ENCODE results near the gene SGPL1.

DNA sequence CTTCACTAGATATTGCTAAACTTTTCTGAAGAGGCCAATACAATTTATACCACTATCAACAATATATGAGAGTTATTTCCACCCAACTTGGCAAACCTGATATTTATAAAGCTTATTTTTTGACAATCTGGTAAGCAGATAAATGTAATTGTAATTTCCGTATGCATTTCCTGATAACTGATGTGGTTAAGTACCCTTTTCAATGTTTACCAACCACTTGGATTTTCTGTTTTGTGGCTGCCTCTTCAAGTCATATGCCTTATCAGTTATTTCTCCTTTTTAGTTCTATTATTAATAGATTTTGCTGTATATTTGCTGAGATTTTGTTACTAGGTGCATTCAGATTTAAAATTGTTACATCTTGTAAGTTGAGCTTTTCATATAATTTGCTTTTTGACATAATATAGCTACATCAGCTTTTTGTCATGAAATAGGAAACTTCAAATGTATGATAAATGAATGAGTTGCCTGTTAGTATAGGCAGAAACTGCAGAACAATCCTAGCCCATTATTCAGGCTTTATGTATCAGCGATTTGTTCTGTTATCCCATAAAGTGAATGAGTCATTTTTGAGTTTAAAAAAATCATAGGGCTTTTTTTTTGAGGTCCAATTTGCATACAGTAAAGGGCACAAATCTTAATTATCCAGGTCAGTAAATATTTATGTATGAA, 11.5 kb downstream of the SGPL1 start:
- TF ChIP-seq, protein P1, sequence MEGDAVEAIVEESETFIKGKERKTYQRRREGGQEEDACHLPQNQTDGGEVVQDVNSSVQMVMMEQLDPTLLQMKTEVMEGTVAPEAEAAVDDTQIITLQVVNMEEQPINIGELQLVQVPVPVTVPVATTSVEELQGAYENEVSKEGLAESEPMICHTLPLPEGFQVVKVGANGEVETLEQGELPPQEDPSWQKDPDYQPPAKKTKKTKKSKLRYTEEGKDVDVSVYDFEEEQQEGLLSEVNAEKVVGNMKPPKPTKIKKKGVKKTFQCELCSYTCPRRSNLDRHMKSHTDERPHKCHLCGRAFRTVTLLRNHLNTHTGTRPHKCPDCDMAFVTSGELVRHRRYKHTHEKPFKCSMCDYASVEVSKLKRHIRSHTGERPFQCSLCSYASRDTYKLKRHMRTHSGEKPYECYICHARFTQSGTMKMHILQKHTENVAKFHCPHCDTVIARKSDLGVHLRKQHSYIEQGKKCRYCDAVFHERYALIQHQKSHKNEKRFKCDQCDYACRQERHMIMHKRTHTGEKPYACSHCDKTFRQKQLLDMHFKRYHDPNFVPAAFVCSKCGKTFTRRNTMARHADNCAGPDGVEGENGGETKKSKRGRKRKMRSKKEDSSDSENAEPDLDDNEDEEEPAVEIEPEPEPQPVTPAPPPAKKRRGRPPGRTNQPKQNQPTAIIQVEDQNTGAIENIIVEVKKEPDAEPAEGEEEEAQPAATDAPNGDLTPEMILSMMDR (conservative IDR thresholded peaks at IDR 0.05 in 1 of 2, IDR thresholded peaks at IDR 0.05 in 1 of 2; ENCODE audit: extremely low read depth in 1 of 2, insufficient read depth in 1 of 2, low read depth in 1 of 2, low read length in 2 of 2) = no peak
- TF ChIP-seq EZH2 (IDR thresholded peaks at IDR 0.05; ENCODE audit: borderline replicate concordance, low read length) = no peak
